SK-N-SH (cell line): ENCODE measurements around the gene TMED8.

ENCODE experiments used
- EP300 ChIP-seq, 2 experiments: IDR thresholded peaks; 2 replicates each; pipeline versions ENCODE4 v1.4.0 to v1.6.1; 2012; ENCODE audit warnings: borderline replicate concordance in 1 of 2, low read depth in 1 of 2, low read length in 1 of 2
- FOSL2 ChIP-seq: IDR thresholded peaks from 2 replicates; pipeline ENCODE4 v1.4.0; 2012; ENCODE audit warnings: low read depth, mild to moderate bottlenecking, moderate library complexity, borderline replicate concordance
- FOXJ3 ChIP-seq: sonication (generic); formaldehyde crosslinking; IDR thresholded peaks from 2 replicates; pipeline ENCODE4 v1.5.1; 2020; ENCODE audit warnings: mild to moderate bottlenecking, missing genetic modification reagents
- GABPA ChIP-seq: IDR thresholded peaks from 2 replicates; pipeline ENCODE4 v1.4.0; 2012; ENCODE audit warnings: low read depth, mild to moderate bottlenecking
- MEF2A ChIP-seq: IDR thresholded peaks from 2 replicates; pipeline ENCODE4 v1.4.0; 2012; ENCODE audit warnings: low read depth, borderline replicate concordance
- RAD21 ChIP-seq: IDR thresholded peaks from 2 replicates; pipeline ENCODE4 v1.6.1; 2012; ENCODE audit warnings: mild to moderate bottlenecking, low read length
- SMC3 ChIP-seq: IDR thresholded peaks from 2 replicates; pipeline ENCODE4 v1.6.1; 2012; ENCODE audit warnings: low read depth, low read length, improper control_type of control experiment
- TF ChIP-seq, protein P1 (sequence below): IDR thresholded peaks from 2 replicates; pipeline ENCODE4 v1.6.1; 2012; ENCODE audit warnings: mild to moderate bottlenecking, low read depth, low read length, moderate library complexity
- TF ChIP-seq, protein P2 (sequence below): fragments of 200-600 bp; sonication (generic); IDR thresholded peaks from 2 replicates; pipeline ENCODE4 v1.6.1; 2017; ENCODE audit warnings: antibody characterized with exemption, mild to moderate bottlenecking, moderate library complexity
- TF ChIP-seq, protein P3 (sequence below): IDR thresholded peaks from 2 replicates; pipeline ENCODE4 v1.4.0; 2012; ENCODE audit warnings: low read depth, borderline replicate concordance
- TF ChIP-seq, protein P4 (sequence below): fragments of 150-350 bp; IDR thresholded peaks from 2 replicates; pipeline ENCODE4 v1.6.1; 2017; ENCODE audit warnings: antibody characterized with exemption, low read length, low read depth, borderline replicate concordance

DNA sequence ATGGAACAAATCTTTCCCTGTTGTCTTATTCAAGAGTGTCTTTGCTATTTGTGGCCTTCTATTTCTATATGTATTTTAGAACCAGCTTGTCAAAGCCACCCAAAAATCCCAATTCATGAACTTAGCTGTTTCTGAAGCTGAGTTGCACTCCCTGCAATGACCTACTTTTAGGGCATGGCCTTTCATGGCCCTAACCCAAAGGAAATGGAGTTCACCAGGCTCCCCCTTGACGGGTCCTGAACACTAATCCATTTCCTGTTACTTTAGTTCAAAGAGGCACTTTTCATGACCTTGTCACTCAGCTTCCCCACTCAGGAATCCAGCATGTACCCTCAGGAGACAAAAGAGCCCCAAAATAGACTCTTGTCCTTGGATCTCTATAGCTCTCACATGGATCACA is 7.6 kb downstream of the TMED8 start:
- TF ChIP-seq FOSL2 (no peak), EP300 (IDR thresholded peaks at IDR 0.05; ENCODE audit: borderline replicate concordance in 1 of 2, low read depth in 1 of 2, low read length in 1 of 2) (no peak), RAD21 (no peak), MEF2A (no peak), GABPA (no peak), FOXJ3 (CRISPR knock-in tag) (no peak), SMC3 (no peak)
- TF ChIP-seq, protein P1, sequence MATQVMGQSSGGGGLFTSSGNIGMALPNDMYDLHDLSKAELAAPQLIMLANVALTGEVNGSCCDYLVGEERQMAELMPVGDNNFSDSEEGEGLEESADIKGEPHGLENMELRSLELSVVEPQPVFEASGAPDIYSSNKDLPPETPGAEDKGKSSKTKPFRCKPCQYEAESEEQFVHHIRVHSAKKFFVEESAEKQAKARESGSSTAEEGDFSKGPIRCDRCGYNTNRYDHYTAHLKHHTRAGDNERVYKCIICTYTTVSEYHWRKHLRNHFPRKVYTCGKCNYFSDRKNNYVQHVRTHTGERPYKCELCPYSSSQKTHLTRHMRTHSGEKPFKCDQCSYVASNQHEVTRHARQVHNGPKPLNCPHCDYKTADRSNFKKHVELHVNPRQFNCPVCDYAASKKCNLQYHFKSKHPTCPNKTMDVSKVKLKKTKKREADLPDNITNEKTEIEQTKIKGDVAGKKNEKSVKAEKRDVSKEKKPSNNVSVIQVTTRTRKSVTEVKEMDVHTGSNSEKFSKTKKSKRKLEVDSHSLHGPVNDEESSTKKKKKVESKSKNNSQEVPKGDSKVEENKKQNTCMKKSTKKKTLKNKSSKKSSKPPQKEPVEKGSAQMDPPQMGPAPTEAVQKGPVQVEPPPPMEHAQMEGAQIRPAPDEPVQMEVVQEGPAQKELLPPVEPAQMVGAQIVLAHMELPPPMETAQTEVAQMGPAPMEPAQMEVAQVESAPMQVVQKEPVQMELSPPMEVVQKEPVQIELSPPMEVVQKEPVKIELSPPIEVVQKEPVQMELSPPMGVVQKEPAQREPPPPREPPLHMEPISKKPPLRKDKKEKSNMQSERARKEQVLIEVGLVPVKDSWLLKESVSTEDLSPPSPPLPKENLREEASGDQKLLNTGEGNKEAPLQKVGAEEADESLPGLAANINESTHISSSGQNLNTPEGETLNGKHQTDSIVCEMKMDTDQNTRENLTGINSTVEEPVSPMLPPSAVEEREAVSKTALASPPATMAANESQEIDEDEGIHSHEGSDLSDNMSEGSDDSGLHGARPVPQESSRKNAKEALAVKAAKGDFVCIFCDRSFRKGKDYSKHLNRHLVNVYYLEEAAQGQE = no peak
- TF ChIP-seq, protein P2, sequence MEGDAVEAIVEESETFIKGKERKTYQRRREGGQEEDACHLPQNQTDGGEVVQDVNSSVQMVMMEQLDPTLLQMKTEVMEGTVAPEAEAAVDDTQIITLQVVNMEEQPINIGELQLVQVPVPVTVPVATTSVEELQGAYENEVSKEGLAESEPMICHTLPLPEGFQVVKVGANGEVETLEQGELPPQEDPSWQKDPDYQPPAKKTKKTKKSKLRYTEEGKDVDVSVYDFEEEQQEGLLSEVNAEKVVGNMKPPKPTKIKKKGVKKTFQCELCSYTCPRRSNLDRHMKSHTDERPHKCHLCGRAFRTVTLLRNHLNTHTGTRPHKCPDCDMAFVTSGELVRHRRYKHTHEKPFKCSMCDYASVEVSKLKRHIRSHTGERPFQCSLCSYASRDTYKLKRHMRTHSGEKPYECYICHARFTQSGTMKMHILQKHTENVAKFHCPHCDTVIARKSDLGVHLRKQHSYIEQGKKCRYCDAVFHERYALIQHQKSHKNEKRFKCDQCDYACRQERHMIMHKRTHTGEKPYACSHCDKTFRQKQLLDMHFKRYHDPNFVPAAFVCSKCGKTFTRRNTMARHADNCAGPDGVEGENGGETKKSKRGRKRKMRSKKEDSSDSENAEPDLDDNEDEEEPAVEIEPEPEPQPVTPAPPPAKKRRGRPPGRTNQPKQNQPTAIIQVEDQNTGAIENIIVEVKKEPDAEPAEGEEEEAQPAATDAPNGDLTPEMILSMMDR = no peak
- TF ChIP-seq, protein P3, sequence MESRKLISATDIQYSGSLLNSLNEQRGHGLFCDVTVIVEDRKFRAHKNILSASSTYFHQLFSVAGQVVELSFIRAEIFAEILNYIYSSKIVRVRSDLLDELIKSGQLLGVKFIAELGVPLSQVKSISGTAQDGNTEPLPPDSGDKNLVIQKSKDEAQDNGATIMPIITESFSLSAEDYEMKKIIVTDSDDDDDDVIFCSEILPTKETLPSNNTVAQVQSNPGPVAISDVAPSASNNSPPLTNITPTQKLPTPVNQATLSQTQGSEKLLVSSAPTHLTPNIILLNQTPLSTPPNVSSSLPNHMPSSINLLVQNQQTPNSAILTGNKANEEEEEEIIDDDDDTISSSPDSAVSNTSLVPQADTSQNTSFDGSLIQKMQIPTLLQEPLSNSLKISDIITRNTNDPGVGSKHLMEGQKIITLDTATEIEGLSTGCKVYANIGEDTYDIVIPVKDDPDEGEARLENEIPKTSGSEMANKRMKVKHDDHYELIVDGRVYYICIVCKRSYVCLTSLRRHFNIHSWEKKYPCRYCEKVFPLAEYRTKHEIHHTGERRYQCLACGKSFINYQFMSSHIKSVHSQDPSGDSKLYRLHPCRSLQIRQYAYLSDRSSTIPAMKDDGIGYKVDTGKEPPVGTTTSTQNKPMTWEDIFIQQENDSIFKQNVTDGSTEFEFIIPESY = no peak
- TF ChIP-seq, protein P4, sequence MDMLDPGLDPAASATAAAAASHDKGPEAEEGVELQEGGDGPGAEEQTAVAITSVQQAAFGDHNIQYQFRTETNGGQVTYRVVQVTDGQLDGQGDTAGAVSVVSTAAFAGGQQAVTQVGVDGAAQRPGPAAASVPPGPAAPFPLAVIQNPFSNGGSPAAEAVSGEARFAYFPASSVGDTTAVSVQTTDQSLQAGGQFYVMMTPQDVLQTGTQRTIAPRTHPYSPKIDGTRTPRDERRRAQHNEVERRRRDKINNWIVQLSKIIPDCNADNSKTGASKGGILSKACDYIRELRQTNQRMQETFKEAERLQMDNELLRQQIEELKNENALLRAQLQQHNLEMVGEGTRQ = no peak
